ENCODE measurements around the gene RFLNA.

- TF ChIP-seq CTCF (IDR thresholded peaks at IDR 0.05; ENCODE audit: low read depth, low read length) (no peak), EZH2phosphoT487 (IDR thresholded peaks at IDR 0.05; ENCODE audit: low read depth) (no peak)
Measured at GRCh38 chr12:124324803-124325705, 30.2 kb downstream of the RFLNA start.
